HG02623 (cell line): ENCODE results near the gene GEMIN5.

Source experiments
- ATAC-seq: cut with Tn5 transposase; IDR thresholded peaks from one replicate; pipeline ENCODE4 v1.9.1; 2021; ENCODE audit warnings: moderate library complexity; ENCODE audit not compliant: unreplicated experiment

Gene GEMIN5

GRCh38 chr5:154895606-154896561 lies 42.1 kb downstream of the GEMIN5 start:
- no peak for ATAC-seq

- no peak for ATAC-seq
Measured at GRCh38 chr5:154893381-154893780, 44.6 kb downstream of the GEMIN5 start.

GRCh38 chr5:154892369-154892771 lies 45.6 kb downstream of the GEMIN5 start:
- ATAC-seq: no peak

- ATAC-seq: no peak
Measured at GRCh38 chr5:154885439-154885838, 52.6 kb downstream of the GEMIN5 start.

- ATAC-seq: no peak
Measured at GRCh38 chr5:154884424-154884823, 53.6 kb downstream of the GEMIN5 start.

GRCh38 chr5:154881986-154882385 lies 56.0 kb downstream of the GEMIN5 start:
- no peak for ATAC-seq

GRCh38 chr5:154878642-154879335 lies 59.2 kb downstream of the GEMIN5 start:
- no peak for ATAC-seq

GRCh38 chr5:154873791-154874331 lies 64.2 kb downstream of the GEMIN5 start:
- ATAC-seq: no peak

- no peak for ATAC-seq
Measured at GRCh38 chr5:154871734-154872133, 66.3 kb downstream of the GEMIN5 start.

- no peak for ATAC-seq
Measured at GRCh38 chr5:154868702-154869101, 69.3 kb downstream of the GEMIN5 start.

GRCh38 chr5:154866841-154867240 lies 71.2 kb downstream of the GEMIN5 start:
- no peak for ATAC-seq

- no peak for ATAC-seq
Measured at GRCh38 chr5:154865466-154866184, 72.4 kb downstream of the GEMIN5 start.

GRCh38 chr5:154863291-154864080 lies 74.5 kb downstream of the GEMIN5 start:
- ATAC-seq: no peak

- no peak for ATAC-seq
Measured at GRCh38 chr5:154862766-154863165, 75.2 kb downstream of the GEMIN5 start.

- ATAC-seq: no peak
Measured at GRCh38 chr5:154861946-154862345, 76.1 kb downstream of the GEMIN5 start.

- ATAC-seq: no peak
Measured at GRCh38 chr5:154860765-154861164, 77.2 kb downstream of the GEMIN5 start.

- ATAC-seq: no peak
Measured at GRCh38 chr5:154860123-154860522, 77.9 kb downstream of the GEMIN5 start.

GRCh38 chr5:154858972-154859871 lies 78.8 kb downstream of the GEMIN5 start:
- ATAC-seq: no peak

GRCh38 chr5:154858297-154858971 lies 79.6 kb downstream of the GEMIN5 start, which contains the start of gene CNOT8:
TSS of gene CNOT8 (plus strand) at chr5:154858627. CDS start at chr5:154863279, 4,652 bp downstream.
- ATAC-seq: peak; percentile 74
